PC-9 (cell line): ENCODE measurements around the gene TRPM5. TPM values are rescaled to one million over a fixed set of nuclear protein-coding genes. Genes with fewer than 3 reads are reported as not detected.

Experiments
- BruUV-seq: library from RNA; stranded (reverse); fragments of 400-500 nt; replicated peaks from 2 replicates; lab custom pipeline; 2021; lab: Mats Ljungman, UMichigan
- CTCF ChIA-PET: fragments of 300-600 bp; sonication (Branson Sonifier 250); formaldehyde crosslinking; loops from one replicate; lab custom pipeline; 2022; ENCODE audit warnings: antibody characterized with exemption; lab: Charles Lee
- POLR2A ChIA-PET: fragments of 300-600 bp; sonication (Branson Sonifier 250); formaldehyde crosslinking; loops from one replicate; lab custom pipeline; 2022; ENCODE audit warnings: antibody characterized with exemption; ENCODE audit not compliant: unreplicated experiment; lab: Charles Lee
- DNase-seq, 2 experiments: peaks; one replicate each; pipeline versions ENCODE4 v3.0.0 to v3.0.0-alpha.2; 2015 to 2022; ENCODE audit warnings: mixed read lengths in 1 of 2
- H2AFZ ChIP-seq: fragments of 200-600 bp; sonication (generic); 2 replicates; pipeline ENCODE4 v1.8.1; 2017; ENCODE audit warnings: antibody characterized with exemption
- H3F3A ChIP-seq: fragments of 200-600 bp; sonication (generic); 2 replicates; pipeline ENCODE4 v1.8.1; 2017; ENCODE audit warnings: antibody characterized with exemption, mild to moderate bottlenecking, low read depth; ENCODE audit not compliant: insufficient read depth
- H3K27ac ChIP-seq: fragments of 200-600 bp; sonication (generic); 2 replicates; pipeline ENCODE4 v1.6.1; 2016; ENCODE audit warnings: mixed run types
- H3K27me3 ChIP-seq: fragments of 200-600 bp; sonication (generic); 2 replicates; pipeline ENCODE4 v1.6.1; 2016; ENCODE audit warnings: low read depth, mixed run types; ENCODE audit not compliant: insufficient read depth
- H3K36me3 ChIP-seq: fragments of 200-600 bp; sonication (generic); 2 replicates; pipeline ENCODE4 v1.6.1; 2016; ENCODE audit warnings: low read depth, mixed run types
- H3K4me1 ChIP-seq: fragments of 200-600 bp; sonication (generic); replicated peaks from 2 replicates; pipeline ENCODE4 v1.6.1; 2016; ENCODE audit warnings: mixed run types; ENCODE audit not compliant: insufficient read depth
- H3K4me2 ChIP-seq: fragments of 200-600 bp; sonication (generic); 2 replicates; pipeline ENCODE4 v1.6.1; 2017; ENCODE audit warnings: mixed run types
- H3K4me3 ChIP-seq: fragments of 200-600 bp; sonication (generic); 2 replicates; pipeline ENCODE4 v1.6.1; 2016; ENCODE audit warnings: mixed run types
- H3K79me2 ChIP-seq: fragments of 200-600 bp; sonication (generic); 2 replicates; pipeline ENCODE4 v1.6.1; 2017; ENCODE audit warnings: low read depth, mixed run types
- H3K9me2 ChIP-seq: fragments of 200-600 bp; sonication (generic); 2 replicates; pipeline ENCODE4 v1.8.1; 2017; ENCODE audit warnings: mild to moderate bottlenecking; ENCODE audit not compliant: insufficient read depth
- H3K9me3 ChIP-seq: fragments of 200-600 bp; sonication (generic); 2 replicates; pipeline ENCODE4 v1.8.1; 2016; ENCODE audit warnings: low read depth; ENCODE audit not compliant: insufficient read depth
- H4K20me1 ChIP-seq: fragments of 200-600 bp; sonication (generic); 2 replicates; pipeline ENCODE4 v1.8.1; 2017; ENCODE audit not compliant: insufficient read depth
- CTCF ChIP-seq: fragments of 200-600 bp; sonication (generic); conservative IDR thresholded peaks from 2 replicates; pipeline ENCODE4 v1.6.1; 2017; ENCODE audit warnings: mixed run types, antibody characterized with exemption, mild to moderate bottlenecking, moderate library complexity
- EZH2 ChIP-seq: fragments of 200-600 bp; sonication (generic); IDR thresholded peaks from 2 replicates; pipeline ENCODE4 v1.8.0; 2017; ENCODE audit warnings: antibody characterized with exemption, low read depth
- intact Hi-C: fragments of 100-400 bp; cut with micrococcal nuclease; formaldehyde crosslinking; loops from one replicate; pipeline ENCODE4 v1.10.0; 2022; ENCODE audit not compliant: unreplicated experiment
- total RNA-seq: library from RNA; stranded (reverse); gene quantifications from 2 replicates; pipeline ENCODE4 v1.2.3, GENCODE V29; 2021

TRPM5 gene
- total RNA-seq, 1 experiment from 2014 or later = not detected

GRCh38 chr11:2432171-2432621, 12.1 kb downstream of the TRPM5 start:
- no TSS peak for BruUV-seq
- no peak for TF ChIP-seq CTCF
- no peak for TF ChIP-seq EZH2
- no peaks in the 10 kb centered on the region for H3K9me3 ChIP-seq
- intact Hi-C loops = no loop called here
- no peak overlapping the region for H3K27ac ChIP-seq
- H3K36me3 ChIP-seq = no peaks in the 10 kb centered on the region
- no peak for DNase-seq
- H4K20me1 ChIP-seq = no peaks in the 10 kb centered on the region
- H3K4me1 ChIP-seq = no peaks in the 10 kb centered on the region
- ChIA-PET POLR2A (no interaction called here), CTCF (no interaction called here)
- H3K27me3 ChIP-seq = peaks cover 13% of the 10 kb centered on the region
- H3K9me2 ChIP-seq = no peaks in the 10 kb centered on the region
- no peak overlapping the region for H3K4me2 ChIP-seq
- no peak overlapping the region for H3K4me3 ChIP-seq
- no peaks in the 10 kb centered on the region for H3K79me2 ChIP-seq
- no peak overlapping the region for H2AFZ ChIP-seq
- H3F3A ChIP-seq = no peaks in the 10 kb centered on the region

- CTCF ChIA-PET = no interaction called here
- Histone ChIP-seq H3K4me2 (no peak overlapping the region), H4K20me1 (no peaks in the 10 kb centered on the region), H3K27me3 (peaks cover 17% of the 10 kb centered on the region), H3K36me3 (no peaks in the 10 kb centered on the region), H3K9me3 (no peaks in the 10 kb centered on the region), H3K4me3 (no peak overlapping the region), H3K9me2 (no peaks in the 10 kb centered on the region), H2AFZ (no peak overlapping the region), H3K4me1 (no peaks in the 10 kb centered on the region), H3F3A (no peaks in the 10 kb centered on the region), H3K27ac (no peak overlapping the region), H3K79me2 (no peaks in the 10 kb centered on the region)
- DNase-seq = no peak
- BruUV-seq = no TSS peak
- TF ChIP-seq EZH2 = no peak
- TF ChIP-seq CTCF = no peak
- POLR2A ChIA-PET = no interaction called here
- intact Hi-C loops = no loop called here
Measured at GRCh38 chr11:2431395-2431794, 12.9 kb downstream of the TRPM5 start.

- intact Hi-C loops = loop anchor here (1.0 to 2.0 kb wide), 2 partner anchors 103 to 464 kb away; no protein-coding TSS in a partner anchor
- Histone ChIP-seq H2AFZ (no peak overlapping the region), H4K20me1 (no peaks in the 10 kb centered on the region), H3K4me3 (no peak overlapping the region), H3K4me1 (no peaks in the 10 kb centered on the region), H3F3A (no peaks in the 10 kb centered on the region), H3K79me2 (no peaks in the 10 kb centered on the region), H3K4me2 (no peak overlapping the region), H3K9me2 (no peaks in the 10 kb centered on the region), H3K36me3 (no peaks in the 10 kb centered on the region), H3K9me3 (no peaks in the 10 kb centered on the region), H3K27me3 (peaks cover 27% of the 10 kb centered on the region), H3K27ac (no peak overlapping the region)
- BruUV-seq = no TSS peak
- TF ChIP-seq CTCF = peak; percentile 87
- TF ChIP-seq EZH2 = no peak
- ChIA-PET POLR2A (no interaction called here), CTCF (no interaction called here)
- DNase-seq = peak in 1 of 2 experiments; percentile 54
Measured at GRCh38 chr11:2428322-2428795, 16.0 kb downstream of the TRPM5 start.
